GM18909 (cell line): ENCODE results near the gene TRPT1.

Source experiments
- ATAC-seq: cut with Tn5 transposase; IDR thresholded peaks from one replicate; pipeline ENCODE4 v1.9.1; 2021; ENCODE audit warnings: mild to moderate bottlenecking; ENCODE audit not compliant: unreplicated experiment, poor library complexity

The TRPT1 gene

DNA sequence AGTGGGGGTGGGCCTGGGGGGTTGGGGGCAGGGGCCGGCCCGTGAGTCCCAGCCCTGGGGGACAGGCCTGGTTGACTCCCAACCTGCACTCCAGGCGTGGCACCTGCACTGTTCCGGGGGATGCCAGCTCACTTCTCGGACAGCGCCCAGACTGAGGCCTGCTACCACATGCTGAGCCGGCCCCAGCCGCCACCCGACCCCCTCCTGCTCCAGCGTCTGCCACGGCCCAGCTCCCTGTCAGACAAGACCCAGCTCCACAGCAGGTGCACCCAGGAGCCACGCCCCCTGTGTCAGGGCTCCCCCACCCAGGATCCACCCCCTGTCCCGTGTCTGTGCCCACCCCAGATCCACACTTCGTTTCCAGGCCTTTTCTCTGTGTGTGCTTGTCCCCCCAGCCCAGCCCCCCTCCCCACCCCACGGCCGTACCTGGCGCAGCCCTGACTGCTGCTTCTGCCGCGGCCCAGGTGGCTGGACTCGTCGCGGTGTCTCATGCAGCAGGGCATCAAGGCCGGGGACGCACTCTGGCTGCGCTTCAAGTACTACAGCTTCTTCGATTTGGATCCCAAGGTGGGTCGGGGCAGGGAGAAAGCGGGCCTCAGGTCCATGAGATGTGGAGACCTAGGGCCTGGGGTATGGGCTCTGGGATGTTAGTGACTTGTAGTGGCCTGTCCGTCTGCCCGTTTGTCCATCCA, 14.7 kb downstream of the TRPT1 start:
- no peak for ATAC-seq

DNA sequence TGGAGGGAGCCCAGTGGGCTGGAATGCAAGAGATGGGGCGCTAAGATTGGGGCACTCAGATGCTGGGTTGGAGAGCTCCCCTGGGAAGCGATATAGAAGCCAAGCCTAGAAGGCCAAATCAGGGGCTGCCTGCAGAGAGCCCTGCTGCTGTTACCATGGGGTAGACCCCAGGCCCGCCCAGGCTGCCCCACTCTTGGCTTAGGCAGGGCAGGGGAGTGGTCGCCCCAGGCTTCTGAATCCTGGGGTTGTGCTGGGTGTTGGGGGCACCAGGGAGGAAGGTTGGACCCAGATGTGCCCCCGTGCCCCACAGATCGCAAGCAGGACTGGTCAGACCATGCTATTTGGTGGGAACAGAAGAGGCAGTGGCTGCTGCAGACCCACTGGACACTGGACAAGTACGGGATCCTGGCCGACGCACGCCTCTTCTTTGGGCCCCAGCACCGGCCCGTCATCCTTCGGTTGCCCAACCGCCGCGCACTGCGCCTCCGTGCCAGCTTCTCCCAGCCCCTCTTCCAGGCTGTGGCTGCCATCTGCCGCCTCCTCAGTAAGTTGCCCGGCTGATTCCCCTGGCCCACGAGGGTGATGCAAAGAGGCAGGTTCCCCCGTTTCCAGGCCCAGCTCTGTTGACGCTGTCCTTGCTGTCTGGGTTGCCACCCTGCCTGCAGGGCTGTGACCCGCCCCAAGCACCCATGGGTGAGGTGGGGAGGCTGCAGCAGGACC, 15.5 kb downstream of the TRPT1 start:
- ATAC-seq, result no peak

DNA sequence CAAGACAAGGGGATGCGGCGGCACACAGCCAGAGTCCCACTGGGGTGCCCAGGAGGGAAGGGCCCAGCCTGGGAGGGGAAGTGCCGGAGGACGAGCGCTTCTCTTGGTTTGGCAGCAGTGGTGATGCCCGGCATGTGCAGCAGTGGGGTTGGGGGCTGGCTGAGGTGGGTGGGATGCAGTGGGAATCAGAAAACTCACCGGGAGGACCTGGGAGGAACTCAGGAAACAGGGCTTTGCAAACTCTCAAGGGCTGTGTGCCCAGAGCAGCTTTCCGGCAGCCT, 16.5 kb downstream of the TRPT1 start:
- ATAC-seq, result no peak

DNA sequence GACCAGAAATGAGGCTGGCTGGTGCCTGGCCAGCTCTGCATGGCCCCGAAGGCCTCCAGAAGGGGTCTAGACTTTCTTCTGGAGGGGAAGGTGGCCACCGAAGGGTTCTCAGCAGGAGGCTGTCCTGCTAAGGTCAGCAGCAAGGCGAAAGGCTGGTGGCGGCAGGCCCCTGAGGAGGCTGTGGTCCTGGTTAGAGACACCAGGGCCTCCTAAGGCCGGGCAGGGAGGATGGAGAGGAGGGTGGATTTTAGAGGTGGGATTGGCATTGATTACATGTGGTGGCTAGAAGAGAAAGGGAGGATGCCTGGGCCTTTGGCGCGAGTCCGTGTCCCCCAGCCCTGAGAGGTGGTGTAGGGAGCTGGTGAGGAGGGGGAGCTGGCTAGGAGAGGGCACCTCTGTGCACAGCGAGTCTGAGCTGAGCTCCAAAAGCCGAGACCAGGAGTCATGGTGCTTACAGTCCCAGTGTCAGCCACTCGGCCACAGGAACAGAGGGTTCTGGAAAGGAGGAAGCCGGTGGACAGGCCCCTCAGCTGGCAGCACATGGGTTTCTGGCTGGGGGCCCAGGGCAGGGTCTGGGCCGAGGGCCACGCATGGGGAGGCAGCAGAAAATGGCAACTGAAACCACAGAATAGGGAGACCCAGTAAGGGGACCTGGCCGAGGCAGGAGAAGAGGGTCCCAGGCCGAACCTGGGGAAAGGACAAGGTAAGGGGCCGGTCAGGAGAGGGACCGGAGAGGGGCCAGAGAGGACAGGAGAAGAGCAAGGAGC, 17.0 kb downstream of the TRPT1 start:
- no peak for ATAC-seq

DNA sequence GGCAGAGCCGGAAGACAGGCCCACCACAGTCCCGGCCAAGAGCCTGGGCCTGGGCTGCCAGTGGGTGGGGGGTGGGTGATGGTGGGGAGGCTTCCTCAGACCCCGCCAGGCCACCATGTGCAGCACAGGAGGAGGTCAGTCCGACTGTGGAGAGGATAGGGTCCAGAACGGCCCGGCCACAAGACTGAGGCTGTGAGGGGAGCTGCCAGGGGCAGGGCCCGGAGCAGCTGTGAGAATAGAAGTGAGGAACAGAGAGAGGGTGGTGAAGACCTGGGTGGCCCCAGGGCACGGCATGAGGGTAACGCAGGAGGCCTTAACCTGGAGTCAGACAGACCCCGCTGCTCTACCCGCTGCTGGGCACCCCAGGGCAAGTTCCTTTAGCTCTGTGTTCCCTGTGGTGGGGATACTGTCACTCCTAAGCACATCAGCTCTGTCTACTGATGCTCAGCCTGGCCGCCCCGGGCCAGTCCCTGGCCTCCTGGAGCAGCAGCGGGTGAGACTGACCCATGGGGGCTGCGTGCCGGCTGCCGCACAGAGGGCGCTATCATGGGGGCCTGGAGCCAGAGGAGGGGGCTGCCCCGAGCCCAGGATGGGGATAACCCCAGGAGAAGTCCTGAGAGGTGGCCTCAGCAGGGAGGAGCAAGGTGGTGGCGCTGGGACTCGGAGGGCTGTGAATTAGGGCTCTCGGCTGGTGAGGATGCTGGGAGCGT, 17.7 kb downstream of the TRPT1 start:
- ATAC-seq, result peak; percentile 6

DNA sequence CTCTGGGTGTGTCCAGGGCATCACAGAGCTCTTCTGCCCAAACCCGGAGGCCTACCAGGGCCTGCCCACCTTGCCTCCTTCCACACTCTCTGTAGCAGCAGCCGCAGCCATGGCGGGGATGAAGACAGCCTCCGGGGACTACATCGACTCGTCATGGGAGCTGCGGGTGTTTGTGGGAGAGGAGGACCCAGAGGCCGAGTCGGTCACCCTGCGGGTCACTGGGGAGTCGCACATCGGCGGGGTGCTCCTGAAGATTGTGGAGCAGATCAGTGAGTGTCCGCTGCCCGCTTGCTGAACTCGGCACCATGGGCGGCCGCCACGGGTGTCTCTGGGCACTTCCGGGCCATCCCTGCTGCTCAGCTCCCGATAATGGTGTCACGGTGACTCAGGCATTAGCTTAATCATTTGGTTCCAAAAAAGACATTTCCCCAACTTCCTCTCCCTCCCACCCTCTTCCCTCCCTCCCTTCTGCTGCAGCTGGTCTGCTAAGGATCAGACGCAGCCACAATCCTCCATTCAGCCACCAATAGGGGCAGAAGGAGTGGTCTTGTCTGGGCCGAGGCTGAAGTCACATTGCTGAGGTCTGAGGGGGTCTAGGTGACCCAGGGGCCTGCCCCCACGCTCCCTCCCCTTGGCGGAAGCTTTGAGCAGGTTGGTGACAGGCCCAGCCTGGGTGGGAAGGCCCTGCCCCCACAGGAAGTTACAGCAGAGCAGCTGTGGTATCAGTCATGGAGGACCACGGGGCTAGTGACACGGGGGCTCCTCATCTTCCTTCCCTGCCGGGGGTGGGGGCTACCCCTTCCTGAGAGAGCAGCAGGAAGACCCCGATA, 18.5 kb downstream of the TRPT1 start:
- ATAC-seq, result peak; percentile 53

DNA sequence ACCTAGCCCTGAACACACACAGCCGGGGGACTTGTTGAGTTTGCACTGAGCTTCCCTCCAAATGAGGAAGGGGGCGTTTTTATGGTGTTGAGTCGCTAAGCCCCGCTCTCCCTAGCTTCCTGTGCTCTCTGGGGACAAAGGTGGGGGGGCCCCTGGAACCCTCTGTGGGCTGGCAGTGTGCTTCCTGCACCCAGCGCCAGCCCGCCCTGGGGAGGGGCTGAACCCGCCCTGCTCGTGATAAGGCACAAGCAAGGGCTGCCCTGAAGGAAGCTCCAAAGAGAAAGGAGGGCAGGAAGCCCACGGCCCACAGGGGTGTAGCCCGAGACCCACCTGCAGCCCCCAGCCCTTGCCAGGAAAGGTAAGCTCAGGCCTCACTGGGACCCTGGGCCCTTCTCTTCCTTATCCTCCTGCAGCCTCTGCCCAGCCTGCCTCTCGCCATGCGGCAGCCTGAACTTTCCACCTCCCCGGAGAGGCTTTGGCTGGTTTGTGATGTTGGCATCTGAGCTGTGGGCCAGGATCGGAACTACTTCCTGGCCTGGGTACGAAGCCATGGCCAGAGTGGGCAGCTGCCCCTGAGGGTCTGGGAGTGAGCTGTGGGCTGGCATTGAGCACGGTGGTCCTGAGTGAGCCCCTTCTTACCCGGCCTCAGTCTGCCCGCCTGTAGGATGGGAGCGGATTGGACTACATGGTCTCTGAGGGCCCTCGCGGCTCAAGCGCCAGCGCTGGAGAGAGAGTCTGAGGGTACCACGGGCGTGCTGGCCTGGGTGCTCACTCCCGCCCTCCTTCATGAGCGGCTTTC, 19.3 kb downstream of the TRPT1 start, which contains the start of gene FERMT3:
Gene FERMT3, plus strand, starts transcription at position 265 of the 799 bp plus-strand sequence. CDS start 644 bp downstream, outside the sequence.
- ATAC-seq, result no peak

DNA sequence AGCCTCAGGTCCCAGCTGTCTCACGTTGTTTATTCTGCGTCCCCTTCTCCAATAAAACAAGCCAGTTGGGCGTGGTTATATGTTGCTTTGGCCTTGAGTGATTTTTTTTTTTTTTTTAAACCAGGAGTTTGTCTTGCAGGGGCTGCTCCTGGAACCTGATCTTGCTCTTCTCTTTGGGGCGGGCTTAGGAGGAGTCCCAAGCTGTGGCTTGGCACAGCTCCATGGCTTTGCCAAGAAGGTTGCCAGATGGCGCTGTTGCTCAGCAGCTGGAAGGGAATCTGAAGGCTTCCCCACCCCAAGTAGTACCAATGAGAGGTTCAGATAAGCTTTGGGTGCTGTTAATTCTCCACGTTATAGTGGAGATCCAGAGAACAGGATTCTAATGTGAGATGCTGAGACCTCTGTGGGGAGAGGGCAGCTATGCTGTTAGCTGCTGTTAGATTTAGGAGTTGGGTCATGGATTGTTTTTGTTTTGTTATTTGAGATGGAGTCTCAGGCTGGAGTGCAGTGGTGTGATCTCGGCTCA, 21.5 kb downstream of the TRPT1 start:
- ATAC-seq, result no peak

DNA sequence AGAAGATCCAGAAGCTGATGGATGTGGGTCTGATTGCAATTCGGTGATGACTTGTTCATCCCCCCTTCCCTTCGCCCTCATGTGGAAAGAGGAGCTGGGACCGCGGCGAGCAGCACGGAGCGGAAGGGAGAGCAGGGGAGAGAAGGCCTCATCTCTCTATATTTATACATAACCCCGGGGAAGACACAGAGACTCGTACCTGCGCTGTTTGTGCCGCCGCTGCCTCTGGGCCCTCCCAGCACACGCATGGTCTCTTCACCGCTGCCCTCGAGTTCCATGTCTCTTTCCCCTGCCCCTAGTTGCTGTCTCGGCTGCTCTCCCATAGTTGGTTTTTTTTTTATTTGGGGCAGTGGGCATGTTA, 21.9 kb downstream of the TRPT1 start:
- no peak for ATAC-seq

DNA sequence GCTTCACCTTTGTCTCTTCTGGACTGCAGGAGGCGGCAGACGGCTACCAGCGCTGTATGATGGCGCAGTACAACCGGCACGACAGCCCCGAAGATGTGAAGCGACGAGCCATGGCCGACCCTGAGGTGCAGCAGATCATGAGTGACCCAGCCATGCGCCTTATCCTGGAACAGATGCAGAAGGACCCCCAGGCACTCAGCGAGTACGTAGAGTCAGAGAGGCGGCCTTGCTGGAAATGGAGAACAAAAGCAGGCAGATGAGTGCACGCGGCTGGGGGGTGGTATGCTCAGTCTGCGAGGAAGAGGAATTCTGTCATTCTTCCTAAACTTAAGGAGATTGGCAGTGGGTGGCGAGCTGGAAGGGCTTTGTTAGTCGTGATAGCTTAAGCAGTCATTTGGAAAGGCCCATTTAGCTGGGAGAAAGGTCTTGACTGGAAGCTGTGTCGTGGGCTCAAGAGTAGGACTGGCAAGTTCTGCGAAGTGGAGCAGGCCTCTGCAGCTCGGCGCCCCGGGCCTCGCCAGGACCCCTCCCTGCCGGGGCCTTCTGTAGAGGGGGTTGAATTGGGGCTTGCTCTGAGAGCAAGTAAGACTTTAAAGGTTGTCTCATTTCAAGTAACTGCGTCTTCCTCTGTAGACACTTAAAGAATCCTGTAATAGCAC, 22.4 kb downstream of the TRPT1 start:
- ATAC-seq, result no peak

DNA sequence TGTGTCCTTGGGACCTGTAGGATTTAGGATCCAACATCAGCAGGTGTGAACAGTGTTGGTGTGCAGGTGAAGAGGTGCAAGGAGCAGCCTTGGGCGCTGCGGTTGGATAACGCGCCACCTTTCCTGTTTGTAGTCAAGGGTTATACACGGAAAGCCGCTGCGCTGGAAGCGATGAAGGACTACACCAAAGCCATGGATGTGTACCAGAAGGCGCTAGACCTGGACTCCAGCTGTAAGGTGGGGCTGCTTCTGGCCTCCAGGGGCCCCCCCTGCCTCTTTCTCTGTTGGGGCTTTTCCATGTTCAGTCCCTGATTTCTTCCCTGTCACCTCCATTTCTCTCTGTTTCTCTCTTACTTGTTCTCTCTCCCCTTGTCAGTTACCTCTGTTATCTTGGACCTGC, 23.0 kb downstream of the TRPT1 start:
- no peak for ATAC-seq

DNA sequence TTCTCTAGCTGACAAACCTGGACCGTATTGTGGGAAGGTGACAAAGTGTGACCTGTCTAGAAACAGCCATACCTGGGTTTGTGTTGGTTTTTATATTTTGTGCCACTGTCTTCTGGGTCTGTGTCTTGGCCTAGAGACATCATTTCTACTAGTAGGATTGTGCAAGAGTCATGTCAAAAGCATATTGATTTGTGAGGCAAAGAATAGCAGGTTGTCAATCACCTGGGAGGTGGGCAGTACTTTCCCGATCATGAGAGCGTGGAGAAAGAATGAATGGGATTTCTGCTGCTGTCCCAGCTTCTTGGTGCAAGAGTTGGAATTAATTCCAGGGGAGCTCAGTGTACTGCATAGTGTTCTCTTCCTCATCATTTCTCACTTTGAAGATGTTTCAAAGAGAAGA, 24.4 kb downstream of the TRPT1 start:
- no peak for ATAC-seq

DNA sequence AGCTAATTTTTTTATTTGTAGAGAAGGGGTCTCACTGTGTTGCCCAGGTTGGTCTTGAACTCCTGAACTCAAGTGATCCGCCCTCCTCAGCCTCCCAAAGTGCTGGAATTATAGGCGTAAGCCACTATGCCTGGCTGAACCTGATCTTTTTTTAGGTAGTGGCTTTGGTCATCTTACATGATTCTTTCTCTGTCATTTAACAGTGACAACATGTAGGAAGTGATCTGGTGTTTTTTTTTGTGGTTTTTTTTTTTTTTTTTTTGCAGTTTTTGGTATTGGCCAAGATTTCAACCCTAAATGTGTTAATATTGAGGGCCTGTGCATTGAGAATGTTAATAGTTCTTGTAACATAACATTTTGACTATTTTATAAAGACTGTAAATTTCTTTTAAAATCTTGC, 27.5 kb downstream of the TRPT1 start:
- ATAC-seq, result no peak

DNA sequence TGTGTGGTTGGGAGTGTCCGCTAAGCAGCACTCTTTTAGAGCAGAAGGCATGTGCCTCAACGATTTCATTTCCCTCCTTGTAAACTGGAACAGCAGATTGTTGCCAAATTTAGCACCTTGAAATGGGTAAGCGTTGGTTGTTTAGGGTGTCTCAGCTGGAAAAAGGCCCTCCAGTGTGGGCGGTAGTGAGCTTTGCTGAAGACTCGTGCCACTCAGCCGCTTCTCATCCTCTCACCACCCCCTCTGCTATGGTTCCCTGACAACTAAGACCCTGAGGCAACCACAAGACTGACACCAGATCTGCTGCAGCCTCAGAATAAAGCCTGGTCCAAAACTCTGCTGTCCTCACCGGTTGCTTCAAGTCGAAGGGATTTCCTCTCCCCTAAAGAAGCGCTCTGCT, 29.4 kb downstream of the TRPT1 start:
- ATAC-seq, result no peak

DNA sequence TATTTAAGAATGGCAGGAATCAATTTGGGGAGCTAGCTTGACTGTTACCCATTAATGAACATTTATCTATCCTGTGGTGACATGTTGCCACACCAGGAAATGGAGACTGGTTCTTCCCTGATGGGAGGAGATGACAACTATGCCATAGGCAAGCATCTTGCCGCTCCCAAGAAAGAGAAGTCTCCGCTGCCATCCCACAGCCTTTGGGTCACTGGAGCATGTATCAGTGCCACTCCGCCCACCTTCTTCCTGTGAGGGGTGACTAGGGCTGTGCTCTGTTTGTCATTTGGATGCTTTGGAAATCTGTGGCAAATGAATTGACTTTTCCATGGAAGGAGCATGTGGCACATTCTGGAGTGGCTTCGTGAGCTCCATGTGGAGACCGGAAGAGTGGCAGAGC, 33.6 kb downstream of the TRPT1 start:
- ATAC-seq, result no peak

DNA sequence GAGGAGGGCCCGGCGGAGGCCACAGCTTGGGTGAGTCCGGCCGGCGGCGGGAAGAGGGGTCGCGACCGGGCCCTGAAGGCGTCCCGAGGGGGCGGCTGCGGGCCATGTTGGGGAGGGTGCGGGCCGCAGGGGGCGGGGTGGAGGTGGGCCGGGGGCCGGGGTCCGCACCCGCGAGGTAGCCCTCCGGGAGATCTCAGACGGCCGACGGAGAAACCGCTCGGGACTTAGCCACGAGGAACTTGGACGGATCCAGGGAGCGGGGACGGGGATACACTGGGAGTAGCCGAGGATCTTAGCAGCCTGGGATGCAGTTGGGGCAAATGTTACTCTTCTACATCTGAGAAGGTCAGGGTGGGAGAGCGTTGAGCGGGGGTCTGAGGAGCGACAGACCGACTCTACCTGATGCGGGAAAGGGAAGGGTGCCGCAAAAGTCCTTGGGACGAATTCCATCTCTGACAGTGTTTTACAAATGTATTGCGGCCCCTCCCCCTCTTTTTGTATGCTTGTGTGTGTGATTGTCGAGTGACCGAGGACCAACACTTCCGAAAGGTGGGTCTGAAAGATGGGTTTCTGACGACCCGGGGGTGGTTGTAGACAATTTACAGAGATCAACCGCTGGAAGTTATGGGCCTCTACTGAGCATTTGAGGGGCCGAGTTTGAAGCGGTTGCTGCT, 39.4 kb downstream of the TRPT1 start:
- ATAC-seq, result no peak

DNA sequence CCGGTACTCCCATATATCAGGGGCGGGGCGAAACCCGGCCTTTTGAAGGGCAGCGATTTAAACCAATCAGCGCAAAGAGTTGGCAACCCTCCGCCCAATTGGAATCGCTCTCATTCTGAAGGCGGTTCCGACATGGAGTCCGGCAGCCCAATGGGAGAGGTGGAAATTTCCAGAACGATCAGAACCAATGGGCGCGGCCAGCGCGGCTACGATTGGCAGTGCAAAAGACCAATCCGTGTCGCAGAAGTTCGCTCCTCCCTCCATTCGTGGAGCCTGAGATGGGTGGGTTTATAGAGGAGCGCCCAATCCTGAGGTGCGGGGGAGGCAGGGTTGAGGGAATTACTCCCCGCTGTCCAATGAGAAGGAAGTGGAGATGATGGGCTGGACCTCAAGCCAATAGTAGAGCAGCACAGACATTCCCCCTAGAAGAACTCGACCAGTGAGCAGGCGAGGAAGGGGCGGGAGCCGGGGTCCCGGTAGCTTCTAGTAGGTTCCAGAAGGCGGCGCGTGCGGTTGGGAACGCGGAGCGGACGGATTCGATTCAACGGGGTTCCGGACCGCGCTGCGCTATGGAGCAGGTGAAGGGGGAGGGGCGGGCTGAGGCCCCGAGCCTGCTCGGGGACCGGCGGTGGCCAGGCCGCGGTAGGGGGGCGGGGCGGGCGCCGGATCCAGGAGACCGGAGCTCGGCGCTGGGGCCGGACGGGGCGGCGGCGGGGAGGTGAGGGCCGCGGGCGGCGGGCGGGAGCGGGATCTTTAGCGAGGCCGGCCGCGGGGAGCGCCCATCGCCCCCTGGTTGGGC, 40.1 kb downstream of the TRPT1 start, which contains the start of gene STIP1:
Gene STIP1, plus strand, starts transcription at position 479 of the 799 bp plus-strand sequence. Its CDS starts 91 bp downstream, at position 570.
- ATAC-seq, result peak; percentile 90
